Activated CD8-positive, alpha-beta memory T cell treated with anti-CD3 and anti-CD28 coated beads, Interleukin-2, amount 50 U/mL, for 24 hours (primary cell): ENCODE measurements around the gene SLC34A3.
A peak's percentile ranks its signal among the peaks of the same experiment; 100 is the strongest.

ENCODE experiments used
- DNase-seq: peaks from one replicate; pipeline ENCODE4 v3.0.0-alpha.2; 2020; ENCODE audit errors: extremely low read depth

SLC34A3 gene

GRCh38 chr9:137230705-137231371 is at the start of gene SLC34A3:
SLC34A3 (plus strand) TSS chr9:137230901; CDS start chr9:137231703, 802 bp downstream.
- DNase-seq = no peak

GRCh38 chr9:137181680-137182079 is 49.0 kb upstream of the SLC34A3 start:
- DNase-seq = no peak

DNA sequence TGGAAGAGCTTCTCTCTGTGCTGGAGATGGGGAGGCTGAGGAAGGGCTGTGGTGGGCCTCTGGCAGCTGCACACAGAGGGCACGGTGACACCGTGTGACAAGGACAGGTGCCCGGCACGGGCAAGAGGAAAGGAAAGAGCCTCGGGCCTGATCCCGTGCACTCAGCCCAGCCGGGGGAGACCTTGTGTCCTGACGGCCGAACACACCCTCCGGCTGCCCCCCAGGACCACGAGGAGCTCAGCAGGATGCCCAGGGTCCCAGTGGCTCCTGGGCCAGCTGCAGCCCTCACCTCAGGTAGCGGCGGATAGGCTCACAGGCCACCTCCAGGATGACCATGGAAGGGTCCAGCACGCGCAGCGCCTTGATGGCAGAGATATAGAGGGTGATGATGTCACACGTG is 47.9 kb upstream of the SLC34A3 start:
- DNase-seq = no peak

DNA sequence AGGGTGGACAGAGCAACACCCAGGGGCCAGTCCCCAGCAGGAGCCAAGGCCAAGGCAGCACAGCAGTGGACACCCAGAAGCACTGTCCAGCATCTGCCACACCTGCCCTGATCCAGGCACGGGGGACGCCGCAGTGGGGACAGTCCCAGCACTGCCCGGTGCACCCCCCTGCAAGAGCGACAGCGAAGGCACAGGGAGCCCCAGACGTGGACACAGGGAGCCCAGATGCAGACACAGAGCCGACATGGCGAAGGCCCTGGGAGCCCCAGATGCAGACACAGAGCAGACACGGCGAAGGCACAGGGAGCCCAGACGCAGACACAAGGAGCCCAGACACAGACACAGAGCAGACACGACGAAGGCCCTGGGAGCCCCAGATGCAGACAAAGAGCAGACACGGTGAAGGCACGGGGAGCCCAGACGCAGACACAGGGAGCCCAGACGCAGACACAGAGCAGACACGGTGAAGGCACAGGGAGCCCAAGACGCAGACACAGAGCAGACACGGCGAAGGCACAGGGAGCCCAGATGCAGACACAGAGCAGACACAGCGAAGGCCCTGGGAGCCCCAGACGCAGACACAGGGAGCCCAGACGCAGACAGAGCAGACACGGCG is 46.6 kb upstream of the SLC34A3 start:
- DNase-seq = no peak

DNA sequence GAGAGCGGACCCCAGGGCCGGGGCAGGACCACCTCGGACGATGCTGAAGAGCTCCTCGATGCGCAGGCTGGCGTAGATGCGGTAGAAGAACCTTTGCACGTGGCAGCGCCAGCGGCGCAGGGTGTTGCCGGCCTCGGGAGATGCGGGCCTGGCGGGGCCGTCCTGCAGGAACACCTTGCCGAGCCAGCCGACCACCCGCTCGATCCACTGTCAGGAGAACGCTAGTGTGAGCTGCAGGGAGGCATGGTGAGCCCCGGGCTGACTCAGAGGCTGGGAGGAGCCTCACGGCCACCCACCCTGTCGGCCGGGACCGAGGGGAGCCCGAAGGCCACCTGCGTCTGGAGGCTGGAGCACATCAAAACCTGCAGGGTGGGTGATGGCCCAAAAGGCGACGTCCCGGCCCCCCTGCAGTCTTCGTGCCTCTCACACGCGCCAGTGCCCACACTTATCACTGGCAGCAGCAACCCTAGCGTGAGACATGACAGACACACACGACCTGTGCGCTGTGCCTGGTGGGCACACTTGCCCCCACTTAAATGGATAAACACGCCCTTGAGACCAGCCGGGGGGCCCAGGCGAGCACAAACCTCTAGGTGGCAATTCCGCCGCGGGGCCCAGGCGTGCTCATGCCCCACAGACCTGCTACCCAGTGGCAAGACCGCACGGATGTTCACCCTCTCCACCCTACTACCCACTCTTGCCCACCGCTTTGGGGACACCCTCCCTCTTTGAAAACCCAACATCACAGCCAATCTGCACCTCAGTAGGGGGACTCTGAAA is 45.6 kb upstream of the SLC34A3 start:
- DNase-seq = no peak

GRCh38 chr9:137185921-137186320 is 44.8 kb upstream of the SLC34A3 start:
- no peak for DNase-seq

GRCh38 chr9:137186385-137186784 is 44.3 kb upstream of the SLC34A3 start:
- DNase-seq = no peak

- DNase-seq = no peak
These were observed 43.3 kb upstream of the SLC34A3 start for GRCh38 chr9:137187386-137187785.

DNA sequence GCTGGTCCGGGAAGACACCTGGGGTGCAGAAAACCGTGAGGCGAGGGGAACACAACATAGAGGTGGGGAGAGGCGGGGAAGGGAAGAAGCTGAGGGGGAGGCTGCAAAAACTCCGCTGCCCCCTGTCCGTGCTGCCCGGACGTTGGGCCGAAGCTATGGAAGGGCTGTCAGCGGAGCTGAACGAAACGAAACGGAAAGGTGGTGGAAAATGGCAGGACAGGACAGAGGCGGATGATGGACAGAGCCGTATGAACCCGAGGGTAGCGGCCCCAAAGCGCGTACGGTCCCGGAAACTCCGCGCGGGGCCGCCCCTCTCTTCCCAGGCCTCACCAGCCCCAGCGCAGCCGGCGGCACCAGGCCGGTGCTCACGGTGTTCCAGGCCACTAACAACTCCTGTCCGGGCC is 42.6 kb upstream of the SLC34A3 start:
- no peak for DNase-seq

- peak; percentile 82 for DNase-seq
These were observed 42.0 kb upstream of the SLC34A3 start, which contains the start of the genes ANAPC2 and SSNA1 for GRCh38 chr9:137188490-137189296. ANAPC2 (minus strand) TSS chr9:137188560; CDS start chr9:137188532, 28 bp downstream. SSNA1 (plus strand) TSS chr9:137188676; CDS start chr9:137188727, 51 bp downstream.

DNA sequence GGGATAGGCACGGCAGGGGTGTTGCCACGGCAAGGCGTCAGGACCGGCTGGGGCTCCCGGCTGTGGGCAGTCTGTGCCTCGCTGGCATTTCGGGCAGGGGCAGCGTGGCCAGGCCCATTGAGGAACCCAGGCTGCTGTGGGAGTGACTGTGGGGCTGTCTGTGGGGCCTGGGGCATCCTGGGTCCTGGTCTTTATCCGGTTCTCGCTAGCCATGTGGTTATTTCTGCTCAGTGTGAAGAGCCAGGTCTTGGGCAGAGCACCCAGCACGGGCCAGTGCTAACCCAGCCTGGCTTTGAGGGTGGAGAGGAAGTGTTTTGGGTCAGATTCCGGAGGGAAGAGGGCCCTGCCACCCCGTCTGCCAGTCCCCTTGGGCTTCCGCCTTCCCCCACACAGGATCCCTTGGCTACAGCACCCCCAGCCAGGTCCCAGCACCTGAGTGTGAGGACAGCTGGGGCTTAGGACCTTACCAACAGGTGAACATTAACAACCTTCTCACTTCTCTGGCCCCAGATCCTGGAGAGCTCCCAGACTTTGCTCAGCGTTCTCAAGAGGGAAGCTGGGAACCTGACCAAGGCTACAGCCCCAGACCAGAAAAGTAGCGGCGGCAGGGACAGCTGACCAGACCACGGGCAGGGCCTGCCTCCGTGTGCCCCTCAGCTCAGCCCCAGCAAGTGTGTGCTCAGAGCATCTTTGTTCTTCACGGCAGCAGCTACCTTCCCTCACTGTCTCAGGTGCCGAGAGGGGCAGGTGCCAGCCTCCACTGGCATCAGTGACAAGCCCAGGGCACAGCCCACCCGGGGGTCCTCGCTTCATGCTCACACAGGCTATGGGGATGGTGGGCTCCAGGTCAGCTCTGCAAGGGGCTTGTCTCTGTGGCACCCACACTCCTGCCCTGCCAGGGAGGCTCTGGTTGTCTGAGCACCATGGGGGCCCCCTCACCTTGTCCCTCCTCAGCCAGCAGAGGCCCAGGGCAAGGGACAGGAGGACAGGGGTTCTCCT is 41.1 kb upstream of the SLC34A3 start:
- DNase-seq = no peak

GRCh38 chr9:137190315-137190856 is 40.3 kb upstream of the SLC34A3 start:
- DNase-seq = no peak

GRCh38 chr9:137191245-137191644 is 39.5 kb upstream of the SLC34A3 start:
- no peak for DNase-seq

DNA sequence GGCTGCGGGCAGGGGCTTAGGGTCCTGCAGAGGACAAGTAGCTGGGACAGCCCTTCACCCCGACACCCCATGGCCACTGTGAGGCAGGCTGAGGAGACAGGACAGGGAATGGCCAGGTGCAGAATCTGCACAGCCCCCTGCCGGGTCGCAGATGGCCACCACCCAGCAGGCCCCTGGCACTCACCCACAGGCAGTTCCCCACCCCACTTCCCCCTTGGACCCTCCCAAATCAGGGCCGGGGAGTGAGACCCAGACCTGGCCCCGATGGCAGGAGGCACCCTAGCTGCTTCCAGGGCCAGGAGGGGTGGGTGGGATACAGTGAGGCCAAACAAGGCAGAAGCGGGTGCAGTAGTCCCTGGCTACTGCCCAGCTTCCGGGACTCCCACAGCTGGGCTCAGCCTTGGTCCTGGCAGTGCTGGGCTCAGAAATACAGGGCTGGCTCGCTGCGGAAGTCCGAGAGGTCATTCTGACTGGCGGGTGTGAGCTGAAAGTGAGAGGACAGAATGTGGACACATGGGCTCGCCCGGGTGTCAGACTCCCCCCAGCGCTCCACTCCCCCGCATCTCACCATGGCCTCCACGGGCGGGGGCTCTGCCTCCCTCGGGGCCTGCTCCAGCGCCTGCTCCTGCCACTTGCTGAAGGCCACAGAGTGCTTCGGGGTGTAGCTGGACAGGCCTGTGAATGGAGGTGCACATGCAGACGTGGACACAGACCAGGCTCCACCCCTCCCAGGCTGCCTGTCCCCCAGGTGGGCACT is 38.8 kb upstream of the SLC34A3 start:
- no peak for DNase-seq

- DNase-seq = no peak
These were observed 38.3 kb upstream of the SLC34A3 start for GRCh38 chr9:137192448-137192780.

DNA sequence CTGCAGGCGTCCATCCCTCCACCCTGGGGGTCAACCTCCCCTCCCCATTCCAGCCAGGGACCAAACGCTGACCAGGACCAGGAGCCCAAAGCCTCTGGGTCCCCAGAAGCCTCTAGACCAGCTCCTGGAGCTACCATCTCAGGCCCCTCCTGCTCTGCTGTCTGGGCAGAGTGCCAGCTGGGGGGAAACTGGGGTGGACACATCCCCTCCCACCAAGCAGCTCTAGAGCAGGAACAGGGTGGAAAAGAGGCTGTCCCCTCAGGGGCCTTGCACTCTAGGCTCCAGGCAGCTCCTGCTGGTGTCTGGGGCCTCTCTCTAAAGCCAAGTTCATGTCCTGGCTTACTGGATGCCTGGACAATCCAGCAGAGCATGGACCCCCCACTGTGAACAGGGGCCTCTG is 37.8 kb upstream of the SLC34A3 start:
- no peak for DNase-seq

- no peak for DNase-seq
These were observed 36.9 kb upstream of the SLC34A3 start for GRCh38 chr9:137193771-137194170.

DNA sequence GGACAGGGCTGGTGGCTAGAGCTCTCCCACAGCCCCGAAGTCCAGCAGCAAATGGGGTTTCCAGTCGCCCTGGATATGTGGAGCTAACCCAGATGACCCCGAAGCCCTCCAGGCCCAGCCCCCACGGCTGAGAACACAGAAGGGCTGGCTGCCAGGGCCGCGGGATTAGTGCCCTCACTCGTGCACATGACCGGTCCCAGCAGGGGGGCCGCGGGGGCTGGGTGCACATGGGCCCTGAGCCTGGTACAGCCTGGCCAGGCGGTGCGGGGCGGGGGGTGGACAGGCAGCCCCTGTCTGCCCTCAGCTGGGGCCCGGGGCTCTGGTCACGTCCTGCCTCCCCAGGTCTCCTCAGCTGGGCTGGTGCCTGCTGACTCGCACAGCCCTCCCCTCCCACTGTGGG is 36.3 kb upstream of the SLC34A3 start:
- DNase-seq = no peak

GRCh38 chr9:137194909-137195308 is 35.8 kb upstream of the SLC34A3 start:
- DNase-seq = no peak
